NCI-H146 treated with DMSO at 0.1 percent for 48 hours (cell line): ENCODE data around the gene LAMC3.
A peak's percentile ranks its signal among the peaks of the same experiment; 100 is the strongest.

ENCODE experiments used
- DNase-seq: peaks from one replicate; lab custom pipeline; 2025; ENCODE audit not compliant: unreplicated experiment; lab: John Stamatoyannopoulos, UW

The LAMC3 gene

GRCh38 chr9:131043087-131043486, 34.1 kb downstream of the LAMC3 start:
- no peak for DNase-seq

GRCh38 chr9:131043646-131044045, 34.7 kb downstream of the LAMC3 start:
- DNase-seq: no peak

GRCh38 chr9:131045300-131046092, 36.5 kb downstream of the LAMC3 start:
- no peak for DNase-seq

- no peak for DNase-seq
Measured at GRCh38 chr9:131046093-131046380, 37.1 kb downstream of the LAMC3 start.

GRCh38 chr9:131046581-131047202, 37.7 kb downstream of the LAMC3 start:
- DNase-seq: peak; percentile 2

- no peak for DNase-seq
Measured at GRCh38 chr9:131048332-131048731, 39.4 kb downstream of the LAMC3 start.

GRCh38 chr9:131048820-131049219, 39.8 kb downstream of the LAMC3 start:
- no peak for DNase-seq

- no peak for DNase-seq
Measured at GRCh38 chr9:131049829-131050715, 41.1 kb downstream of the LAMC3 start.

GRCh38 chr9:131050831-131051230, 41.9 kb downstream of the LAMC3 start:
- DNase-seq: no peak

- DNase-seq: no peak
Measured at GRCh38 chr9:131051592-131052517, 42.9 kb downstream of the LAMC3 start.

GRCh38 chr9:131053896-131054295, 44.9 kb downstream of the LAMC3 start:
- DNase-seq: no peak

GRCh38 chr9:131056781-131057506, 48.0 kb downstream of the LAMC3 start:
- no peak for DNase-seq

- no peak for DNase-seq
Measured at GRCh38 chr9:131060900-131061630, 52.1 kb downstream of the LAMC3 start.

- no peak for DNase-seq
Measured at GRCh38 chr9:131062969-131063368, 54.0 kb downstream of the LAMC3 start.

- no peak for DNase-seq
Measured at GRCh38 chr9:131065599-131065998, 56.6 kb downstream of the LAMC3 start.

- DNase-seq: no peak
Measured at GRCh38 chr9:131067625-131068024, 58.7 kb downstream of the LAMC3 start.

GRCh38 chr9:131068076-131068816, 59.3 kb downstream of the LAMC3 start:
- DNase-seq: no peak

- DNase-seq: no peak
Measured at GRCh38 chr9:131069699-131070098, 60.7 kb downstream of the LAMC3 start.
